Cerebellar cortex (tissue), 1 donor: ENCODE results near the gene MYO1A.
"Not testable (repeated sequence)": the region's sequence is repeated elsewhere in the genome, so short reads cannot be mapped to it uniquely, and the experiment has no call there.

Source experiments
- DNase-seq: peaks from one replicate; pipeline ENCODE4 v3.0.0-alpha.2; 2015; ENCODE audit warnings: low spot score

The MYO1A gene

DNA sequence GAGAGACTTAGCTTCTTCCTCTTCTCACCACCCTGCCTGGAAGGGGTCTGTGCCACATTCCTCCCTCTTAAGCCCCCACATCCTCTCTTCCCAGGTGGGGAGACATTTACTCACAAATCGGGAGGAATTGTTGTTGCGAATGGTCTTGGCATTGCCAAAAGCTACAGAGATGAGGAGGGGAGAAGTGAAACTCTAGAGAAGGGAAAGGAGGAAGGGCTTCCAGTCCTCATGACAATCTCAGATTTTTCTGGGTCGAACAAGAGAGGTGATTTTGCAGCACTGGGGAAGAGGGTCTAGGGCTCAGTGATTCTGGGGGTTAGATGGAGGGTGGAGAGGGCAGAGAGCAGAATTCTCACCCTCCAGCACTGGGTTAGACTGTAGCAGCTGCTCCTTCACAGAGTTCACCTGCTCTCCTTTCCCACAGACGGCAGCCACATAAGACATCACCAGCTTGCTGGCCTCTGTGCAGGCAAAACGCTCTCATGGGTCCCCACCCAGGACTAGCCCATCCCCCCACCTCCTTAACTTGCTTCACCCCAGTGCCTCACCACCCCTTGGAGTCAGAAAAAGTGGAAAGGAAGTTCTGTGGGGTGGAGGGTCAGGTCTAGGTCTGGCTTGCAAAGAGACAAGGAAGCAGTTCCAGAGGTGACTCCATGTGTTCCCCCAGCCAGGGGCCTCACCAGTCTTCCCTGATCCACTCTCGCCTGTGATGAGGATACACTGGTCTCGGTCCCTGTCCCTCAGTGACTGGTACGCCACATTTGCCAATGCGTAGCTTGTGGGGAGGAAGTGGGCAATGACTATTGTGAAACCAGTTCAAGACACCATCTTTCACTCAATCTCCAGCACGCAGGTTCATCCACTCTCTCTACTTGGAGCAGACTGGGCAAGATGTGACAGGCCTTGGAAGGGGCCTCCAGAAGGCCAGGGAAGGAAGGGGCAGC is 2.7 kb downstream of the MYO1A start:
- DNase-seq = no peak

GRCh38 chr12:57046086-57046791 is 3.7 kb downstream of the MYO1A start:
- no peak for DNase-seq

DNA sequence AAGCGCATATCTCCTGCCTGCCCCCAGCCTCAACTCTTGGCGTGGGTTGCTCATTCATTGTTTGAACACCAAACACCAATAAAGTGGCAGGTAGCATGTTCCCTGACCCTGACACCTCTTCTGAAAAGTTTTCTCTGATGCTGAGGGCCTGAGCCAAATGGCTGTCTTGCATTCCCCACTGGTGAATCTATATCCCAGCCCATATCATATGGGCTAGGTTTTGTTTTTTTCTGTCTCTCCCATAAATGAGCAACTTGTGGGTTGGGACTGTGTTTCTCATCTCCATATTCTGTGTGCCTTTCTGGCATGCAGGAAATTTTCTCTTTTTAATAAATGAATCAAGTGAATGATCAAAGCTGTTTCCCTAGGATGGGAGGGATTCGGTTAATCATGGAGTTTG is 5.0 kb downstream of the MYO1A start:
- no peak for DNase-seq

DNA sequence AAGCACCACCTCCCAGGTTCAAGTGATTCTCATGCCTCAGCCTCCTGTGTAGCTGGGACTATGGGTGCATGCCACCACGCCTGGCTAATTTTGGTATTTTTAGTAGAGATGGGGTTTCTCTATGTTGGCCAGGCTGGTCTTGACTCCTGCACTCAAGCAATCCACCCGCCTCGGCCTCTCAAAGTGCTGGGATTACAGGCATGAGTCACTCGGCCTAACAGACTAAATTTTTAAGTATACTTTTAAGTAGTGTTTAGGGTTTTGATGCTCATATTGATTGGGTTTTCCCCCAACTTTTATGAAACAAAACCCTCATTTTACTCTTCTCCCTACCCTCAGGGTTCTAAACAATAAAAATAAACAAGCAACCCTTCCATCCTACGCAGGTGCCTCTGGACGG is 5.5 kb downstream of the MYO1A start:
- DNase-seq = no peak

DNA sequence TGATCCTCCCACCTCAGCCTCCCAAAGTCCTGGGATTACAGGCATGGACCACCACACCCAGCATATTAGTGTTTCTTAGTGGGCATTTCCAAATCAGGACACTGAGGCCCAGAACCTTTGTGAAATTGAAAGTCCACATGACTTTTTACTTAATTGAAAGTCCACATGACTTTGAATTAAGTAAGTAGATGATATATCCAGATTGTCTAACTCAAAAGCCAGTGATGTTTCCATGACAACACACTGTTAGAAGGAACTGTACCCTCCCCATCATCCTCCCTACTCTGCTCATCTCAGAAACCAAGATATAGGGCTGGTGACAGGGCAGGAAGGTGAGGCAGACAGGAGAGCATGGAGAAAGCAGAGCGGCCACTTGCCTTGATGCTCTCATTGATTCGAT is 7.2 kb downstream of the MYO1A start:
- DNase-seq = no peak

- no peak for DNase-seq
Measured at GRCh38 chr12:57040750-57041149, 9.2 kb downstream of the MYO1A start.

DNA sequence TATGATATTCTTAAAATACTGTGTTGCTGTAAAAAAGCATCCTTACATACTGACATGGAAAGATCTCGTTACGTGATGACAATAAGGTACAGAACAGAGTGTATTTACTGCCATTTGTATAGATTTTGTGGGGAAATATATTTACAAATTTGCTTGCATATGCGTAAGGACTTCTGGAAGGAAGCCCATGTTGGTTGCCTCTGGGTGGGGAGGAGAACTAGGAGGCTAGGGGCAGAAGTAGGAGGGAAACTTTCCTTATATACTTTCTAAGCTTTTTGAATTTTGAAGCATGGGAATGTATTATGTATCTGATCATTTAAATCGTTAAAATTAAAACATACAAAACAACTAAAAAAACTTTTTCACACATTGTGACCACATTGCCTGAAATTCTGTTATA is 9.7 kb downstream of the MYO1A start:
- DNase-seq = no peak

DNA sequence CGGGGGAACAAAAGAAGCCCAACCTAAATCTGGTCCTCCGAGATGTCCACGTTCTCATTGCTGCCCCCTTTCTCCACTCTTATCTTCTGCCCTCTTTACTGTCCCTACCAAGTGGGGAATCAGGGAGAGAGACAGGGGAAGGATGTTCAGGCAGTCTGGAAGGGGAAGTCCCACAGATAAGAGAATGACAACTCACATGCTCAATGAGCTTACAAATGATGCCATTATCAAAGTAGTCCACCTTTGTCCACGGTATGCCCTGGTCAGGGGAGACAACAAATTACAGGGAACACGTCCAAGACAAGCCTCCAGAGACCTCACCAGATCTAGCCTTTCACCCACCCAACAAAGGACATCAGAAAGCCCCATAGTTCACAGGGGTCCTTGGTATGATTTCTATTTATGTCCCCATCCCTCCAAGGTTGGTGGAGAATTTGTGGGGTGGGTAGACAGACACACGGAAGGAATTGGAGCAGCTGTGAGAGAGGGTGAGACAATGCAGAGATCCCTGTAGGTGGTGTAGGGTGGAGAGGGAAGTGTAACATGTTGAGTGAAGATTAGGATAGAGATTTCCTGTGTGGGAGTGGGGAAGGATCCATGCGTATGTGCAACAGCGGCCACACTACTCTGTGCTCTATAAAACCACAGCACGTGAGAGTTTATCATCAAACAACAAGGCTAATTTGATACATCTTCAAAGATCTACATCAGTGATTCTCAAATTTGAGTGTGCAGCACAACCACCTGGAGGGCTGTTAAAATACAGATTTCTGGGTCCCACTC is 10.7 kb downstream of the MYO1A start:
- DNase-seq = no peak

DNA sequence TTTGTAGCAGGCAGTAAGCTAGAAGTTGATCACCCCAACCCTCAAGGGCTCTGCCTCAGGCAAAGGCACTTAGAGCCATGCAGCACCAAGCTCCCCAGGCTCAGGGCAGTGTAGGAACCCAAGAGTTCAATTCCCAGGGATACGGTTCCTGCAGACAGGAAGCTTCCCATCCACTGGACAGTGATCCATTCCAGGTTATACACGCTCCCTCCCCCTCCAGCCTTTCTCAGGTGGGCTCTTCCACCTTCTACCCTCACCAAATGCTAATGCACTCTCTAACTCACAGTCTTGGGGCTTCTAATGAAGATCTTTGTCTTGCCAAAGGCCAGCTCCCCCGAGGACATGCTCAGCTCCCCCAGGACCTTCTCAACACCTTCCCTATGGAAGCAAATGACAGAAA is 12.7 kb downstream of the MYO1A start:
- no peak for DNase-seq

DNA sequence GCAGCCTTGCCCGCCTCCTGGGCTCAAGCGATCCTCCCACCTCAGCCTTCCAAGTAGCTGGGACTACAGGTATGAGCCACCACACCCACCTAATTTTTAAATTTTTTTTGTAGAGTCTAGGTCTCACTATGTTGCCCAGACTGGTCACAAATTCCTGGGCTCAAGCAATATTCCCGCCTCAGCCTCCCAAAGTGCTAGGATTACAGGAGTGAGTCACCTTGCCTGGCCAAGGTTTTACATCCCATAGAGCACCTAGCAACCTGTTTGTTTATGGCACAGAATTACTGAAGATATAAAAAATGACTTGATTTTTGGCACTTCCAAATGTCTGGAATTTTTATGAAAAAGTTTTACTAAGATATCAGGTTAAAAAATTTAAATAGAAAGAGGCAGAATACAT is 16.5 kb downstream of the MYO1A start:
- DNase-seq = no peak

DNA sequence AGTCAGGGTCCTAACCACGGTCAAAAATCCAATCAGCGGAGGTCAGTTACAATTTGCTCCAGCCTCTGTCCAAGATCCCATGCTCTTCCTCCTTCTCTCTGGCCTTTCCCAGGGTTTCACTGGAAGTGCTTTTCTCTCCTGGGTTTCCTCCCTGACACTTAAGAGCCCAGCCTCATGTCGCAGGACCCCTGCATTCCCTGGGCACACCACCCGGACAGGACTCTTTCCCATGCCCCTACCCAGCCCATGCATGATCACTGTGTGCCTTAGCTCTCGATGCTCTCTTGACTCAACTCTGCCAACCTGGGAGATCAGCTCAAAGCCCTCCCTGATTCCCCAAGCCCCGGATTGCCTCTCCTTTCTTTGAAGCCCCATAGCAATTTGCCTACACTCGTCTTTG is 18.1 kb downstream of the MYO1A start:
- DNase-seq = no peak

DNA sequence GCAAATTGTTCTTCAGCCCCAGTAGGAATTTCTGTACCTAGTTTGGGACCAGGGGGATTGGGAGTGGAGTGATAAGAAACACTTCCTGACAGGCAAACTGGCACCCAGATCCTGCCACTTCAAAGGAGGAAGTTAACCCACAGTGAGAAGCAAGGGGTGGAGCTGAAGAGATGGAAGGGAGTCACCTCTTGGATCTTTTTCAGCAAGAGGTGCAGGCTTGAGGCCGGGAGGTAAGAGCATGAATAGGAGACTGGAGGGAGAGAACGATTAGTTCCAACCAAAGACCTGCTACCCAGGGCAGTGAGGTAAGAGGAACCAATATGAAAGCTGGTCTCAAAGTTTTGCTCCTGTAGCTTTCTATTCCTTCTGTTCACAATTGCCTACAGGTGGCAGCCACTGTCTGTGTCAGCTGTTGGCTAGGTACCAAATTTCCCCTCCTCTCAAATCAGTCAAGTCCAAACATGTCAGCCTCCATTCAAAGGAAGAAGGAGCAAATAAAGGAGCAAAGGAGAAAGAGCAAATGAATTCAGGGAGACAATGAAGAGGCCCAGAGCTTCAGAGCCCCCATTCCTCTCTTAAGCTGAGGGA is 18.7 kb downstream of the MYO1A start:
- DNase-seq = peak; percentile 17

DNA sequence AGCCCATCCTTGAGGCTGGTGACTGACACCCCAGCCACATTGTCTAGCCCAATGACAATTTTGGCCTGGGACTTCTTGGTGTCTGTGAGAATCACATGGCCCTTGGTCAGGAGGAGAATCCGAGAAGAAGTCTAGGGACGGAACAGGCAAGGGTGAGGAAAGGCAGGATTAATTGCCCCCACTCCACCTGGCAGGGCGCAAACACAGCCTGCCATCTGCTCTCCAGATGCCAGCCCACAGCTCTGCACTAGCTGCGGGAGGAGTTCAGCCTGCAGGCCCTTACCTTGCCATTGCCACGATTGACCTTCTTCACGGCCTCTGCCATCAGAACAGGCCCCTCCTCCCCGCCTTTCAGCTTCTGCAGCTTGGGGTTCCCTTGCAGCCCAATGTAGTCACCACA is 20.5 kb downstream of the MYO1A start:
- no peak for DNase-seq

DNA sequence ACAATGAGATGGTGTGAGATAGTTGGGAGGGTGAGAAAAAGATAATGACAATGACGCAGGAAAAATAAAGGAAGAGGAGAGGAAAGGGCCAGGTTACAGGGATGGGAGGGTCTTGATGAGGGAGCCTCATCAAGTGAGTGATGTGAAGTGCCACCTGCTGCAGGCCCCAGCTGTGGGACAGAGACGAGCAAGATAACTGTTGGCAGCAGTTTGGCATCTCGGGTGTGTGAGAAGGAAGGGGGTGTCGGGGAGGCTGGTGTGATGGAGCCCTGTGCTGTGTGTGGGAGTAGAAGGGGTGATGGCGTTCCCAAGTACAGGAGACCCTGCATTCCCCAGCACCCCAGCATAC is 22.1 kb downstream of the MYO1A start:
- DNase-seq = no peak

DNA sequence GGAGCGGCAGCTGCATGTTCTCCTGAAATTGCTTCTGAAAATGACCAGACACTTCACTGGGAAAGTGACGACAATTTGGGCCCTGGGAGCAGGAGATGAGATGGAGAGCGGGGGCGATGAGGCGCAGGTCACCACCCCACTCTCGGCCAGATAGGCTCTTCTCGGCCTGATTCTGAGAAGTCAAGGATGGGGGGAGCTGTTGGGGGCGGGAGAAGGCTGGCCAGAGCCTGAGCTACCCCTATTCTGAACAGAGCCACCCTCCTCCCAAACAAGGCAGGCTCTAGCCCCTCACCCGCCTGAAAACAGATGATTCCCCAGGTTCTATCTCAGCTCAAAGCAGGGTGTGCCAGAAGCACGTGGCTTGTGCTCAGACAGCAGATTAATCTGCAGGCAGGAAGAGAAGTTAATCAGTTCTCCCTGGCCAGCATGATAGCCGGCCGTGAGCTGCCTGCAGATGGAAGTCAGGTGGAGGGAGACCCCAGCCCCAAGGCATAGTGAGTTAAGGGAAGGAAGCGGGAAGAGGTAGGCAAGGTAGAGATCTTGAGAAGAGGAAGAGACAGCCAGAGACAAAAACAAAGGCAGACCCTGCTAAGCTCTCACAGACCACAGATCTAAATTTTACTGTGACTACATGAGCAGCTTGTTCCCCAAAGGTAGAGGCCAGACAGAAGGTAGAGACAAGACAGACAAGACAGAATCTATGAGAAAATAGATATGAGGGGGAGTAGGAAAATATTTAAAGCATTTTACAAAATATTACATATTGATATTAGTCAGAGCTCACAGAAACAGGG is 22.7 kb downstream of the MYO1A start:
- DNase-seq = no peak

GRCh38 chr12:57025196-57025595 is 24.7 kb downstream of the MYO1A start:
- DNase-seq = no peak

GRCh38 chr12:57022324-57022723 is 27.6 kb downstream of the MYO1A start:
- not testable (repeated sequence) for DNase-seq

DNA sequence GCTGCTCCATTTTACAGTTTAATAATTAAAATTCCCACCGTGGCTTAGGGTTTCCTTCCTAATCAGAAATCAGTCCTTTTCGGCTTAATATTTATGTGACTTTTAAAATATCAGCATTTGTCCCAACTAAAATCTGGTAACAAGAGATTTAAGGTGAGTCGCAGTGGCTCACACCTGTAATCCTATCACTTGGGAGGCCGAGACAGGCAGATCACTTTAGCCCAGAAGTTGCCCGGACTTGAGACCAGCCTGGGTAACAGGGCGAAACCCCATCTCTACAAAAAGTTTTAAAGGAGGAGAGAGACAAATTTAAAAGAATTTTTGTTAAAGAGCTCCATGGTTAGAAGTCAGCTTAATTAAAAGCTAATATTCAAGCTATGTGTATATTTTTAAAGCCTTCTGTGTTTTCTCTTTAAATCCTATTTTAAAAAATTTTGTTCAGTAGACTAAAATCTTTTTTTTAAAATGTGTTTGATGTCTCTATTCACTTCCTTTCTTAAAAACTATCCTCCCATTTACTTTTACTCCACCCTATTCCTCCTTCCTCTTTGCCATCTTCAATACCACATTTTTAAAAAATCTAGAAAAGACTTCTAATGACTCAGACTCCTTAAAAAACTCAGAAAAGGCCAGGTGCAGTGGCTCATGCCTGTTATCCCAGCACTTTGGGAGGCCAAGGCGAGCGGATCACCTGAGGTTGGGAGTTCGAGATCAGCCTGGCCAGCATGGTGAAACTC is 29.8 kb downstream of the MYO1A start:
- DNase-seq = no peak

DNA sequence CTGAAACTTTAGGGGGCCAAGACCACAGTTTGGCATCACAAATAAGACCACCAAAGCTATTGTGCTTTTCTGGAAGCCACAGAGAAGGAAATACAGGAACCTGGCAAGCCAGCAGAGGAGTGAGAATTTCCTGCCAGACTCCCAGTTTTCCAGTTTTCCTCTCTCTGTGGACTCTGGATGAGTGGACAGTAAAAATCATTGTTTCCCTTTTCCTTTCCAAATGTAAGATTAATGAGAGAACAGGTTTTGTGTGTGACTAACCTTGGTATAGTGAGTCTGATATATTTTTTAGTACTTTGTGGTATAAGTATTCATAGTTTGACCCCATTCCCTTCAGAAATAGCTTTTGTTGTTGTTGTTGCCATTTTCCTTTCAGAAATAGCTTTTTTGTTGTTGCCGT is 31.0 kb downstream of the MYO1A start:
- no peak for DNase-seq

- DNase-seq = not testable (repeated sequence)
Measured at GRCh38 chr12:57018353-57018752, 31.6 kb downstream of the MYO1A start.

DNA sequence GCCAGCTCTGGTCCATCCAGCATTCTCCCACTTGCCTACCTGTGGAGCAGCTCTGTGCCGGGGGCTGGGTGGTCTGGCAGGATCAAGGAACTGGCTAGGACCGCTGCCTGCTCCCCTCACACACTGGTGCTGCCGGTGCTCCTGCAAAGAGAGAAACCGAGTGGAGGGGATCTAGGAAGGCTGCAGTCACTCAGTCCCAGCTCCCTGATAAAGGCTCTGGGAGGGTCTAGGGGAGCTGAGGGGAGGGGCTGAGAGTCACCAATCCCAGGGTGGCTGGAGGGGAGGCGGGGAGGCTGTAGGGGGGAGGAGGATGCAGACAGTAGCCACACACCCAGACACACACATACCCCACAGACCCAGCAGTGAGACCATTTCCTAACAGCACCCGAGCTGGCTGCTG is 33.6 kb downstream of the MYO1A start, which contains the start of gene TAC3:
Gene TAC3, minus strand, starts transcription at position 182 of the 400 bp plus-strand sequence. CDS start 732 bp downstream, outside the sequence.
- no peak for DNase-seq
